Stimulated activated CD8-positive, alpha-beta memory T cell treated with anti-CD3 and anti-CD28 coated beads, Interleukin-2, amount 100 ng/mL, for 1 hour (primary cell): ENCODE results near the gene ACACB.

Source experiments
- DNase-seq, 2 donors: peaks; one replicate each; pipeline ENCODE4 v3.0.0-alpha.2; 2020; ENCODE audit warnings: low read depth in 2 of 2

The ACACB gene

DNA sequence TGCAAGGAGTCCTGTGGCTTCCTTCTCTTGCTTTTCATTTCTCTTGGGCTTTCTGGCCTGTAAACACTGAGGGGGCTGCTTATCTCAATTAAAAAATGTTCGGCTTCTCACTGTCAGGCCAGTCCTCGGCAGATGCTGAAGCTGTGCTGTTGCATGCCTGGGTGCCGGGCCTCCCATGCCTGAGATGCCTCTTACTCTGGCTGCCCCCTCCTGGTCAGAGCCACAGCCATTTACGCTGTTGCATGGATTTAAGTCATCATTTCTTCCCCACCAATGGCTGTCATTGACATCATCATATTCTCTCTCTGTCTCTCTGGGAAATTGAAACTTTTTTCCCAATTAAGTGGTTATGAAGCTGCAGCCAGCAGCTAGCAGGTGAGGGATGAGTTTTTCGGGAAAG, 139.0 kb downstream of the ACACB start:
- no peak for DNase-seq

DNA sequence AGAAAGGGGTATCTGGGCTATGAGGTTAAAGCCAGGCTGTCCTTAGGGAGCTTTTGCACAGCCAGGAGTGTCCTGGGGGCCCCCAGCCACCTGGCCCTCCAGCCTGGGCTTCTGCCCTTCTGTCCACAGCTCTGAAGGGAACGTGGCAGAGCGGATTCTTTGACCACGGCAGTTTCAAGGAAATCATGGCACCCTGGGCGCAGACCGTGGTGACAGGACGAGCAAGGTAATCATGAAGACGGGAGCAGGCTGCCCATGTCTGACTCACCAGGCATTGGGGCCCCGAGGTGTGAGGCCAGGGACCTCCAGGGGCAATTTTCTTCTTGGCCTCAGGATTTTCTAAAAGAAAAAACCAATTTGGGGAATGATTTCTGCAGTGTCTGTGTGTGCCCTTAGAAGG, 139.6 kb downstream of the ACACB start:
- DNase-seq, result no peak

DNA sequence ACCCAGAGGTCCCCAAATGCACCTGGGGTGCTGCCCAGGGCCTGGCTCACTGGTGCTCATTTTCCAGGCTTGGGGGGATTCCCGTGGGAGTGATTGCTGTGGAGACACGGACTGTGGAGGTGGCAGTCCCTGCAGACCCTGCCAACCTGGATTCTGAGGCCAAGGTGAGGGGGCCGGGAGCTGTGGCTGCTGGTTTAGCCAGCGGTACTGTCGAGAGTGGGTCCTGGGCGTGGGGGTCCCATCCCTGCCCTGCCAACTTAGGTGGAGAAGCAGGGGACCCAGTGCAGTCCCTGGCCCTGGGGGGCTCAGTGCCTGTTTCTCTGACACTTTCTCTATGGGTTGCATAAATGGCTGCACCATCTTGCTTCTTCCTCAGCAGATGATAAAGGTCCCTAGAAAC, 141.8 kb downstream of the ACACB start:
- no peak for DNase-seq

DNA sequence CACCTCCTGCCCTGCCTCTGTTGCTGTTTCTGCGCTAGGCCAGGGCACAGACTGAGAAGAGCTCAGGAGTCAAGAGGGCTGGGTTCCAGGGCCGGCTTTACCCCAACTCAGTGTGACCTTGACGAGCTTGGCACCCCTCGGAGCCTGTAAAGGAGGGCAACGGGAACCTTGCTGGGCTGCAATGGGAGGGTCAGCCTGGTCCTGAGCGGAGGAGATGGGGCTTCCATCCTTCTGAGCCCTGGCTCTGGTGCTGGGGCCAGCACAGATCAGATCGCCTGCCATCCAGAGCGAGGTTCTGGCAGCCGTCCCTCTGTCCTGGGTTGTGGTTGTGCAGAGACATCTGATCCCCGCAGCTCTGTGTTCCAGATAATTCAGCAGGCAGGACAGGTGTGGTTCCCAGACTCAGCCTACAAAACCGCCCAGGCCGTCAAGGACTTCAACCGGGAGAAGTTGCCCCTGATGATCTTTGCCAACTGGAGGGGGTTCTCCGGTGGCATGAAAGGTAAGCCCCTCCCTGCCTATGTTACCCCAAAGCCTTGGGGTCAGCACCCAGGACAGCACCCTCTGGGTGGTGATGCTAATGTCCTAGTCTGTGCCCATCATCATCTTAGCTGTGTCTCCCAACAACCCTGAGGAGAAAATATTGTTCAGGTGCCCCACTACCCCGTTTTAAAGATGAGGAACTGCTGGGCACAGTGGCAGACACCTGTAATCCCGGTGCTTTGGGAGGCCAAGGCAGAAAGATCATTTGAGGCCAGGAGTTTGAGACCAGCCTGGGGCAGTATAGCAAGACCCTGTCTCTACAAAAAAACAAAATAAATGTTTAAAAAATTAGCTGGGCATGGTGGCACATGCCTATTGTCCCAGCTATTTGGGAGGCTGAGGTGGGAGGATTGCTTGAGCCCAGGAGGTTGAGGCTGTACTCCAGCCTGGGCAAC, 142.5 kb downstream of the ACACB start:
- no peak for DNase-seq

DNA sequence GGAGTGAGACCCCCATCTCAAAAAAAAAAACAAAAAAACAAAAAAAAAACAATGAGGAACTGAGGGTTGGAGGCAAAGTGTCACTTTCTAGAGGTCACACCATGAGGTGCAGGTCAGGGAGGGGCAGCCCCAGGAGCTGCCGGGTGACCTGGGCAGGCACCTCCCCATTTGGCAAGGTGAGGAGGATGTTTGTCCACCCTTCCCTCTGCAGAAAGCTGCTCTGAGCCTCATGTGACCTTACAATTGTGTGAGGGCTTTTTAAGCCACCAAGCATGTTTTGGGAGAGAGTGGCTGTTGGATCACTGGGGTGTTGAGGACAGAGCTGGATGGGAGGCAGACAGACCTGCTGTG, 143.1 kb downstream of the ACACB start:
- DNase-seq, result no peak

DNA sequence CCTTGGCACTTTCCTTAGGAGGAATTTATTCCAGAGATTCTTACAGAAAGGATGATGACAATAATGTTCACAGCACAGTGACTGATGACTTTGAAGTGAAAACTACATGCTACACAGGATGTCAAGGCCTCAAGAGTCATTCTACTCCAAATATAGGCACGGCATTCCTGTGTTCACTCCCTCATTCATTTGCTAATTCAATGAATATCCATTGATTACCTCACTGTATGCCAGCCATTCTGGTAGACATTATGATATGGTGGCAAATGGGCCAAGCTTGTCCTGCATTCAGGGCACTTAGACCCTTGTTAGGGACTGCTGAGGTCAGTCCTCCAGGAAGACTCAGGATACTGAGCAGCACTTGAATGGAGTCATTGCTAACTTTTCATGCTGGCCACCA, 144.7 kb downstream of the ACACB start:
- DNase-seq, result no peak

DNA sequence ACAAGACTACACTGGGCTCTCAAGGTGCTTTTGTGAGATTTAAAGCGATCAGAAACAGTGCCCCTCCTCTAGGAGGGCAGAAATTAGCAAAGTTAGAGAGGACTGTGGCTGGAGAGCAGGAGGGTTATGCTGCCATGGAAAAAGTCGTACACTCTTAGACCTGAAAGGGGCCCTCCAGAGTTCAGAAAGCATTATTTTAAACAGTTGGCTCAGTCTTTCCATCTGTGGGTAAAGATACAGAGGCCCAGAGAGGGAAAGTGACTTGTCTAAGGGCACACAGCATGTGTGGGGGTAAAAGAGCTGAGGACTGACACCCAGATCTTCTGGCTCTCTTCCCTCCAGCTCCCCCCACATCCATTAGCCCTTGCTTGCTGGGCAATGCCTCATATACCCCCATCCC, 145.6 kb downstream of the ACACB start:
- DNase-seq, result no peak

DNA sequence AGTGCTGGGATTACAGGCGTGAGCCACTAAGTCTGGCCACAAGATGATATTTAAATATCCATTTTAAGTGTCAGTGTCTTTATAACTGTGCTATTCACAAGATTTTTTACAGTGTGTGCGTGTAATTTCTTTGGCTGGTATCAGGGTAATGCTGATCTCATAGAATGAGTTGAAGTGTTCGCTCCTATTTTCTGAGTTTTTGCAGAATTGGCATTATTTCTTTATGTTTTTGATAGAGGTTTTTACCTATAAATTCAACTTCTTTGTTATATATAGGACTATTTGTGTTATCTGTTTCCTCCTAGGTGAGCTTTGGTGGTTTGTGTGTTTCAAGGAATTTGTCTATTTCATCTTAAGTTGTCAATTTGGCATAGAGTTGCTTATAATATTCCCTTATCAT, 147.1 kb downstream of the ACACB start:
- no peak for DNase-seq

DNA sequence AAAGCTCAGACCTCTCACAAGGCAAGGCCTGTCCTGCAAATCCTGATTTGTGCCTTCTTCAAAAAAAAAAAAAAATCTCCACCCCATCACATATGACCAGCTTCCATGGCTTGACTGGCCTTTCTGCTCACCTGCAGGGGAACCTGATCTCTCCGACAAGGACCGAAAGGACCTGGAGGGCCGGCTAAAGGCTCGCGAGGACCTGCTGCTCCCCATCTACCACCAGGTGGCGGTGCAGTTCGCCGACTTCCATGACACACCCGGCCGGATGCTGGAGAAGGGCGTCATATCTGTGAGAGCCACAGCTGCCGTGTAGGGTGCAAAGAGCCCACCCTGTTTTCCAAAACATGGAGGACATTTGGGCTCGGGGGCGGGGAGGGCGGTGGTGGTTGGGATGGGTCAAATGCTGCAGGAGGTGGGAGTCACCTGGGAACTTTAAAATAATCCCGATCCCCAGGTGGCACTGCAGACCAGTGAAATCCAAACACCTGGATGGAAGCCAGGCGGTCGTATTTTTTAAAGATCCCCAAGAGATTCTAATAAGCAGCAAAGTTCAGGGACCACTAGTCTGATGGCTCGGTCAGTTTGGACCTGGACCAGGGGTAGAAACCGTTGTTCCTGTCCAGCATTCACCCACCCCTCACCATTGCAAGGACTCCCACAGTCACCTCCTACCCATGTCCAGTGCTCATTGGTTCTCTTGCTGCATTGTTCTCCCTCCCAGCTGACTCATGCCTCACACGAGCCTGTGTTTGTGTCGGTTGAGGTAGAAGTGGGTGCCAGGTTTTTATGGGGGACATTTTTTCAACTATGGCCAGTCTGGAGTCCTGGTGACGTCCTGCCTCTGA, 147.9 kb downstream of the ACACB start:
- no peak for DNase-seq

DNA sequence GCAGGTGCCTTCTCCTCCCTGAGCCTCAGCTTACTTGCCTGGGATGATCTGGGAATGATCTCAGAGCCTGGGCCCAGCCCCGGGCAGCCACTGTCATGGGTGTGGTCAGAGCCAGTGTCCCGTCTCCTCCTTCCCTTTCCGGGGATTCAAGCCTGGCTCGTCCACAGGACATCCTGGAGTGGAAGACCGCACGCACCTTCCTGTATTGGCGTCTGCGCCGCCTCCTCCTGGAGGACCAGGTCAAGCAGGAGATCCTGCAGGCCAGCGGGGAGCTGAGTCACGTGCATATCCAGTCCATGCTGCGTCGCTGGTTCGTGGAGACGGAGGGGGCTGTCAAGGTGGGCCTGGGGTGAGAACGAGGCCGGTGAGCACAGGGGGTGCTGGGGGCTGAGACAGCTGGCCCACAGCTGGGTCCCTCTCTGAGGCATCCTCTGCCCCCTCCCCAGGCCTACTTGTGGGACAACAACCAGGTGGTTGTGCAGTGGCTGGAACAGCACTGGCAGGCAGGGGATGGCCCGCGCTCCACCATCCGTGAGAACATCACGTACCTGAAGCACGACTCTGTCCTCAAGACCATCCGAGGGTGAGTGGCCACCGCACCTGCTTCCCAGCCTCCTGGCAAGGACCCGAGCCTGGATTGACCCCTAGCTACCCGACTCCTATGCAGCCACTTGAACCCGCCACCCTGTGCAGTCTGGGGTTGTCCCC, 148.7 kb downstream of the ACACB start:
- DNase-seq, result no peak

DNA sequence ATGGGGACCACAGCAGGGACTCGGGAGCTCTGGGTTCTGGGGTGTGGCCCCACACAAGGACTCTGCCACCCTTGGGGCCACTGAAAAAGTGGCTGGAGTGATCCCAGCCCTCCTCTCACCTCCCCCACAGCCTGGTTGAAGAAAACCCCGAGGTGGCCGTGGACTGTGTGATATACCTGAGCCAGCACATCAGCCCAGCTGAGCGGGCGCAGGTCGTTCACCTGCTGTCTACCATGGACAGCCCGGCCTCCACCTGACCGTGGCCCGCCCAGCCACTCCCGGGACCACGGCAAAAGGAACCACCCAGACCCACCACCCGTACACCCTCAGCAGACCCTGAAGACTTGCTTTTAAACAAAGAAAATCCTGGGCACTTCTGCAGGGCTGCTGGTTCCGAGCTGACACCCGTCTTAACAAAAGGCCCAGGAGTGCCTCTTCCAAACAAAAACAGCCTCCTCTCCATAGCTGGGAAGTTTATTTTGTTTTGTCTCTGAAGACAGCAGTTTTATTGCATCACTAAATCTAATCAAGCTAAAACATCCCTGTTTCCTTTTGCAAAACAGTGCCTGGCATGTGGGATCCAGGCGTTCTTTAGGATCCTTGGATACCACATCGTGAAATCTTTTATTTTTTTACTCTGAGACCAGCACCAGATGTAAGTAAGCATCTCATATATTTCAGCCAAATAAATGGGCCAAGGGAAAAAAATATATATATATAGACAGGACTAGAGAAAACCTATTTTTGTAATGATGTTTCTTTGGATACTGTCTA, 149.9 kb downstream of the ACACB start:
- no peak for DNase-seq

DNA sequence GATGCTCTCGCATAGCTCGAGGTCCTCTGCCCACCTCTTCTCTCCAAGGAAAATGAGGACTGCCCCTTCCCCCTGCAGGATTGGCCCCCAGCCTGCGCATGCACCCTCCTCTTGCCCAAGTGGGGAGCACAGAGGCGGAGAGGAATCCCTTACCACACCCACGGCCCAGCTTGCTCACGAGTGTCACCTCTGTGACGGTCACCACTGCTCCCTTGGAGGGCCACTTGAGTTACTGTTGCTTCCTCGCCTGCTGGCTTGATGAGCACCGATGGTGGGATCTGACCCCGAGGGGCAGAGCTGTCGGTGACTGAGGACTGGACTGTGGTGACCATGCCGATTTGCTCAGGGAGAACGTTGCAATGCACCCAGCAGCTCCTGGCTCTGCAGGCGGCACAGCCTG, 151.0 kb downstream of the ACACB start:
- DNase-seq, result no peak

DNA sequence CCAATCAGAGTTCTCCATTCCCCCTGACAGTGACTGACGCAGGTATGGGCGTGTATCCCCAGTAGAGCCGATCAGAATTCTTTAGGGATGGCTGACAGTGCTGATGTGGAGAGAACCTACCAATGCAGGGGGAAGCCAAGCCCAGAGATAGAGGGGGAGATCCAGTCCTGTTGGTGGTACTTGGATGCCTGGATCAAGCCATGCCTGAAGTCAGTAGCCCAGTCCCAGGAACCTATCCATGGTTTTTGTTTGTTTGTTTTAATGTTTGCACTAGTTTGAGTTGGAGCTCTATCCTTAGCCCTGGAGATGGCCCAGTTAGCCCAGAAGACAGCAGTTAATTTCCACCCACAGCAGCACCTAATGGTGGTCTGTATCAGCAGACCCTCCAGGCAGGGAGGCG, 152.5 kb downstream of the ACACB start:
- no peak for DNase-seq

DNA sequence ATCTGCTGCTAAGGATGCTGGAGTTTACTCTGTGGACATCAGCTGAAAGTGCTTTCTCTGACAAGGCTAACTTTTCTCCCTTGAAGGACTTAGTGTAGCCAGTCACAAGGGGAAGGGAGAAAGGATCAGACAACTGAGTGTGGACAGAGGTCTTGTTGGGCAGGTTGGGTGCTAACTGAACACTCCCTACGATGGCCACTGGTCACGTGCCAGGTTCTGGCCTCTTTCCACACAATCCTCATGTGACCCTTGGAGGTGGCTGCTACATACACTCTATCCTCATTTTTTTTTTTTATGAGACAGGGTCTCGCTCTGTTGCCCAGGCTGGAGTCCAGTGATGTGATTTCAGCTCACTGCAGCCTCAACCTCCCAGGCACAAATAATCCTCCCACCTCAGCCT, 153.0 kb downstream of the ACACB start:
- no peak for DNase-seq

DNA sequence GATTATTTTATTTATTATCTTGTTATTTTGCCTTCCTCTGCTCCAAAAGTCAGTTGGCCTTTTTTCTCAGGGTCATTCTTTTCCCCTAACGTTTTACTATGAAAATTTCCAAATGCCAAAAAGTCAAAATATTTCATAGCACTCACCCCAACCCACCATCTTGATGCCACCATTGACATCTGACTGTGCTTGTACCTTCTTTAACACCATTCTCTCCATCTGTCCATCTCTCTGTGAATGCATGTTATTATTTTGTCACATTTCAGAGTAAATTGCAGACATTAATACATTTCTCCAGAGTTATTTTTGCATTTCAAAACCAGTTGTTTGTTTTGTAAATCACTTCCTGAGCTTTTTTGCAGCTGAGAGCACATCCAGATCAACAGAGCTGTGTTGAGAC, 154.1 kb downstream of the ACACB start:
- DNase-seq, result no peak

DNA sequence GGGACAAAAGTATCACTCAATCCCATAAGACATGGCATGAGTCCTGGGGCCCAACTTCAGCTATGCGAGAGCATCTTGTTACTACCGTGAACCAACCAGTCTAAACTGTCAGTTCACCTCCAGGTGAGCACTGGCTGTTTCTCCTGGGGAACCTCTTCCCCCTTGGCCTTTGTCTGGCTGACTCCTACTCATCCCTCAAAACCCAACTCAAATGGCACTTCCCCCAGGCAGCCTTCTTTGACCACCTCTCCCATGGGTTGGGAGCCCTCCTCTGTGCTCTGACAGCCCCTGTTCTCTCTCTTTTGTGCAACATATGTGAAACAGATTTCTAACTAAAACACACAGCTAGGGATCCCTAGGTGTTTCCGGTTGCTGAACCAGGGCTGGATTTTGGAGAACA, 155.0 kb downstream of the ACACB start:
- no peak for DNase-seq

DNA sequence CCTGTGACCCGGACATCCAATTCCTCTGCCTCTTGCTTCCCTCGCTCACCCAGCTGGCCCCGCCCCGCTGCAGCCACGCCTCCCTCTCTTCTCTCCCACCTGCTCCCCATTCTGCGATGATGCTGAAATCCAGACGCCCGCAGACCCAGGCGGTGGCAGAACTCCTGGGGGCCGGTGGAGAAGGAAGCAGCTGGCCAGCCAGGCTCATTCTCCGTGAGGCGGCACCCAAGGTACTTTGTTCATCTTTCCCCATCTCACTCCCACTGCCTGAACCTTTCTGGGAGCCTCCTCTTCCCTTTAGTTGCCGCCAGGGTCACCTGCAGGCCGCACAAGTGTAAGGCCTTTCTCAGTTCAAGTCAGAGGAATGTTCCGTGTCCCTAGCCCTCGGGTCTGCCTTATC, 157.0 kb downstream of the ACACB start:
- DNase-seq, result no peak

DNA sequence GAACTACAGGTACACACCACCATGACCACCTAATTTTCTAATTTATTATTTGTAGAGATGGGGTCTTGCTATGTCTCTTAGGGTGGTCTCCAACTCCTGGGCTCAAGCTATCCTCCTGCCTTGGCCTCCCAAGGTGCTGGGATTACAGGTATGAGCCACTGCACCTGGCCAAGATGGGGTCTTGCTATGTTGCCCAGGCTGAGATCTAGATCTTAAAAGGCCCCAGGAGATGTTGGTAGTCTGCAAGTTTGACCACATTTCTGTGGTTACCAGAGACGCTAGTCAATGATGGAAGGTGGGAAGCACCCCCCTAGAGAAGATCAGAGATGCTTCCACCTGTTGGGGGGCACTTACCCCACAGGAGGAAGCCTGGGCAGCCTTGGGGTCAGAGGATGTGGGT, 158.0 kb downstream of the ACACB start:
- DNase-seq, result no peak

DNA sequence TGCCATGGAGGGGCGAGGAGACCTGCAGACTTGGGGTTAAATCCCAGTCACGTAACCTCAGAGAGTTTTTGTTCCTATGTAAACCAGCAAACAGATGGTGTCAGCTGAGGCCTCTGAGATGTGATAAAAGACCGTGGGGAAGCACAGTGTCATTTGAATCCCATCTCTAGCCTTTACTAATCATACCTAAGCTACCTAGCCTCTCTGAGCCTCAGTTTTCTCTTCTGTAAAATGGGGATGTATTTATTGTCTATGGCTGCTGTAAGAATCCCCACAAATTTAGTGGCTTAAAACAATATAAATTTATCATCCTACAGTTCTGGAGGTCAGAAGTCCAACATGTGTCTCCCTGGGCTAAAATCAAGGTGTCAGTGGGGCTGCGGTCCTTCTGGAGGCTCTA, 158.8 kb downstream of the ACACB start:
- DNase-seq, result no peak

DNA sequence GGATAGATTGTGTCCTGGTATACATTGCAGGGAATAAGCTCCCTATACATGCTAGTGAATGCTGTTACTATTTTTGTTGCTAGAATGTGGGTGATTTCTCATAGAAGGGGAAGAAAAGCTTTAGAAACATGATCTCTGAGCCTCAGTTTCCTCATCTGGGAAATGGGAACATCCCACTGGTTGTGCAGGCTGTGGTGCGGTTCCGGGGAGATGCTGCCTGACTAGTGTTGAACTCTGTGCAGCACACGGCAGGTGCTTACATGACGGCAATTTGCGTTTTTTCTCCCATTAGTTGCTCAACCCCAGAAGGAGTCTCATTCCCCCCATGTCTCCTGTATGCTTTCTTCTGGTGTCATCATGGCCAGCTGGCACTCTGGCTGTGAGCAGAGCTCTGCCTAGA, 159.8 kb downstream of the ACACB start:
- DNase-seq, result no peak

DNA sequence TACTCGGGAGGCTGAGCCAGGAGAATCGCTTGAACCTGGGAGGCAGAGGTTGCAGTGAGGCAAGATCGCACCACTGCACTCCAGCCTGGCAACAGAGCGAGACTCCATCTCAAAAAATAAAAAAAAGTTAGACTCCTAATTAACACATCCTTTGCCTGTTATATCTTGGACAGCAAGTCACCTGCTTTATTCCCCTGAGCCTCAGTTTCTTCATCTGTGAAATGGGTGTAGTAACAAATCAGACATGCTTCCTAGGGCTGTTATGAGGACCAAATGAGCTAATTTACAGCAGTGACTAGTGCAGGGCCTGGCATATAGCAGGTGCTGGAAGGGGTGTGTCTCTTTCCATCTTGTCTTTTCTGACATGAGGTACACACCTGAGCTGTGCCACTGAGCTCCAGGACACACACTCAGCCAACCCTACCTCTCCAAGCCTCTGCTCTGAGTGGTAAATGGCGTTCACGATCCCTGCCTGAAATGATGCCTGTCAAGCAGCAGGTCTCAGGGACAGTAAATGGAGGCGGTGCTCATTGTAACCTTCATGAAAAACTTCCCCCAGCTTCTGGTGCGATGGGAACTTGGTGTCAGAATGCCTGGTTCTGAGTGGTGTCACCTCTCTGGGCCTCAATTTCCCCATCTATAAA, 161.0 kb downstream of the ACACB start:
- no peak for DNase-seq
